Measurements from ENCODE around the gene KCND2. TPM values are rescaled to one million over a fixed set of nuclear protein-coding genes. Genes with fewer than 3 reads are reported as not detected.

Gene KCND2
- total and polyA plus RNA-seq, 8 donors: 0.21 to 1.9 (median 0.63) TPM

DNA sequence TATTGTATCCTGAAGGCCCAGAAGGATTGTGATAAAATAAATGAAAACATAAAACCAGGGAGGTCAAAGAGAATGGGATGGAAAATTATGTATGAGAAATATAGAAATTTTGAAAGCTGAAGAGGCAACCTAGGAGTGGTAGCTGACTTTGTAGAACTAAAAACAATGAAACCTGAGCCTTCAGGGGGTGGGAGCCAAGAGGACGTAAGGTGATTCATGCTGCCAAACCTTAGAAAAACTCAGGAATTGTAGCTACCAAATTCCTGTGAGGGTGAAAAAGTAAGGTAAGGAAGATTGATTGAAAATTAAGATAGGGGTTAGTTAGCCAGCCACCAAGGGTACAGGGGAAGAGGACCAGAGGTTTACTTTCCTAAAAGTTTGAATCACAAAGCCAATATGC lies 213.2 kb downstream of the KCND2 start:
- Histone ChIP-seq H3K27ac (no peak overlapping the region), H3K36me3 (no peaks in the 10 kb centered on the region), H3K9me3 (no peaks in the 10 kb centered on the region), H3K27me3 (no peaks in the 10 kb centered on the region), H3K4me1 (no peaks in the 10 kb centered on the region), H3K4me3 (no peak overlapping the region)
- ATAC-seq (no peak), DNase-seq (no peak)
- intact Hi-C loops (cut with DNase I): no loop called here
- TF ChIP-seq, protein P1, sequence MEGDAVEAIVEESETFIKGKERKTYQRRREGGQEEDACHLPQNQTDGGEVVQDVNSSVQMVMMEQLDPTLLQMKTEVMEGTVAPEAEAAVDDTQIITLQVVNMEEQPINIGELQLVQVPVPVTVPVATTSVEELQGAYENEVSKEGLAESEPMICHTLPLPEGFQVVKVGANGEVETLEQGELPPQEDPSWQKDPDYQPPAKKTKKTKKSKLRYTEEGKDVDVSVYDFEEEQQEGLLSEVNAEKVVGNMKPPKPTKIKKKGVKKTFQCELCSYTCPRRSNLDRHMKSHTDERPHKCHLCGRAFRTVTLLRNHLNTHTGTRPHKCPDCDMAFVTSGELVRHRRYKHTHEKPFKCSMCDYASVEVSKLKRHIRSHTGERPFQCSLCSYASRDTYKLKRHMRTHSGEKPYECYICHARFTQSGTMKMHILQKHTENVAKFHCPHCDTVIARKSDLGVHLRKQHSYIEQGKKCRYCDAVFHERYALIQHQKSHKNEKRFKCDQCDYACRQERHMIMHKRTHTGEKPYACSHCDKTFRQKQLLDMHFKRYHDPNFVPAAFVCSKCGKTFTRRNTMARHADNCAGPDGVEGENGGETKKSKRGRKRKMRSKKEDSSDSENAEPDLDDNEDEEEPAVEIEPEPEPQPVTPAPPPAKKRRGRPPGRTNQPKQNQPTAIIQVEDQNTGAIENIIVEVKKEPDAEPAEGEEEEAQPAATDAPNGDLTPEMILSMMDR (IDR thresholded peaks at IDR 0.05): no peak

DNA sequence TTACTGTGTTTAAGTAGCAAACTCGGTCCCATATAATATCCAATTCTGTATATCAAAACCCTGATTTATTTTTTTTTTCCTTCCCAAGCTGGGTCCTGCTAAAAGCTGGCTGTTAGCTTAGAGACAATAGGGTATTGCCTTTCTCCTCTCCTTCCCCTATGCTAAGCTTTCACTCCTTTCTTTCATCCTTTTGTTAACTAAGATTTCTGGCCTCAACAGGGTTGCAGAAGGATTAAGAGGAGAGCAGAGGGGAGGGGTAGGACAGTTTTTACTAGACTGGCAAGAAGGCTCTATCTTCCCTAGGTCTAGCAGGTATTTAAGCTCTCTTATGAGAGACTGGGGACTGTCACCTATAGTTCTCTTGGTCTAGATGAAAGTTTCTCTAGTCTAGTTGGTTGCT lies 229.2 kb downstream of the KCND2 start:
- Histone ChIP-seq H3K4me3 (no peak overlapping the region), H3K27me3 (no peaks in the 10 kb centered on the region), H3K4me1 (no peaks in the 10 kb centered on the region), H3K27ac (no peak overlapping the region), H3K36me3 (no peaks in the 10 kb centered on the region), H3K9me3 (no peaks in the 10 kb centered on the region)
- intact Hi-C loops (cut with DNase I): no loop called here
- ATAC-seq: no peak
- no peak for DNase-seq
- TF ChIP-seq, protein P1 (IDR thresholded peaks at IDR 0.05): no peak

DNA sequence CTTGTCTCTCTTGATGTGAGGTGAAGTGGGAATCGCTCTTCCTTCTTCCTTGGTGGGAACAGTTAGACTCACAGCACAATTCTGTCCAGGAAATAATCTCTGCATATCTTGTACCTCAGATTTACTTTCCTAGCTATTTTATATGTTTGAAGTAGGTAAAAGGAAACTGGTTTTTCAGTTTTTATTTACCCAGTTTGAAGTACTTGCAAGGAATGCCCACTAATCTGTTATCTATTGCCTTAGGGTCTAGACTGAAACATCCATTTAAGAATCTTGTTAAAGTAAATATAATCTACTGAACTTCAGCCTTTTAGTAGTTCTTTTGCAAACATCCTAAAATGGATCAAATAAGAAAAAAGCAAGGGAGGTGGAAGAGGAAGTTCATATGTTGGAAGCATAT lies 229.8 kb downstream of the KCND2 start:
- no peak overlapping the region for H3K4me3 ChIP-seq
- no peaks in the 10 kb centered on the region for H3K36me3 ChIP-seq
- no peak overlapping the region for H3K27ac ChIP-seq
- ATAC-seq (no peak), DNase-seq (no peak)
- TF ChIP-seq, protein P1 (IDR thresholded peaks at IDR 0.05): no peak
- H3K4me1 ChIP-seq: no peaks in the 10 kb centered on the region
- H3K9me3 ChIP-seq: no peaks in the 10 kb centered on the region
- intact Hi-C loops (cut with DNase I): no loop called here
- no peaks in the 10 kb centered on the region for H3K27me3 ChIP-seq

DNA sequence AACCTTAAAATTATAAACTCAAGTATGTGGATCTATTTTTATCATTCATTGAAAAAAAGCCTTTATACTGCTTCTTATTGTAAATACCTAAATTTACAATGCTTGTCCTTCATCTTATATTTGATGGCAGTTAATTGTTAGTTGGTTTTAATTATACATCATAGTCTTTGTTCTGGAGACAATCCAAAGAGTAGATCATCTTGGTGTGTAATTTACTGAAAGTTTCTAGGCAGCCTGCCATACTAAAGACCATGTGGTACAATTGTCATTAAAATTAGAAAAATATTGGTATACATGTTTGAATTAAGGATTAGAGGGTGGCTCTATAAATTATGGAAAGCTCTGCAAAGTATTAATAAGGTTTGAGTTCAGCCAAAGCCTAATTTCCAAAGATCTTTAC lies 231.4 kb downstream of the KCND2 start:
- no peaks in the 10 kb centered on the region for H3K36me3 ChIP-seq
- intact Hi-C loops (cut with DNase I): no loop called here
- no peak overlapping the region for H3K4me3 ChIP-seq
- no peak for ATAC-seq
- no peaks in the 10 kb centered on the region for H3K9me3 ChIP-seq
- H3K27ac ChIP-seq: no peak overlapping the region
- TF ChIP-seq, protein P1 (IDR thresholded peaks at IDR 0.05): no peak
- no peaks in the 10 kb centered on the region for H3K27me3 ChIP-seq
- no peaks in the 10 kb centered on the region for H3K4me1 ChIP-seq
- no peak for DNase-seq

DNA sequence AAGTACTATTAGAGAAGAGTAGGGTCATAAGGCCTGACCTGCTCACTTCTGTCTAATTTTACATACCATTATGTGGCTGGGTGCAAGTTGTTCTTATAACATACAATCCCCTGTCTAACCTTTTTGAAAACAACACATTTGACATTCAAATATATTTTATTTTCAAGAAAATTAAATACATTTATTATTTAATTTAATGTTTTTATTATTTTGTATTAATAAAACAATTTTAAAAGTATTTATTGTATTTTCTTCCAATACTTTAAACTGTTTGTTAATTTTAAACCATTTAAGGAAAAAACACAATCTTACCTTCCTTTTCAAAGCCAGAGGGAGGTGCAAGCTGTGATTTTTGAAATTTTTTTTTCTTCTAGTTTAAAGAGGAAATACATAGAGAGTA lies 232.8 kb downstream of the KCND2 start:
- intact Hi-C loops (cut with DNase I): no loop called here

More for the DNA sequence above, 232.8 kb downstream of the KCND2 start:
- Histone ChIP-seq H3K36me3 (no peaks in the 10 kb centered on the region), H3K9me3 (no peaks in the 10 kb centered on the region), H3K27me3 (no peaks in the 10 kb centered on the region), H3K4me1 (no peaks in the 10 kb centered on the region), H3K27ac (no peak overlapping the region), H3K4me3 (no peak overlapping the region)
- TF ChIP-seq, protein P1 (IDR thresholded peaks at IDR 0.05): no peak
- DNase-seq (no peak), ATAC-seq (no peak)
